ENCODE data around the gene PIEZO2.

PIEZO2 gene

DNA sequence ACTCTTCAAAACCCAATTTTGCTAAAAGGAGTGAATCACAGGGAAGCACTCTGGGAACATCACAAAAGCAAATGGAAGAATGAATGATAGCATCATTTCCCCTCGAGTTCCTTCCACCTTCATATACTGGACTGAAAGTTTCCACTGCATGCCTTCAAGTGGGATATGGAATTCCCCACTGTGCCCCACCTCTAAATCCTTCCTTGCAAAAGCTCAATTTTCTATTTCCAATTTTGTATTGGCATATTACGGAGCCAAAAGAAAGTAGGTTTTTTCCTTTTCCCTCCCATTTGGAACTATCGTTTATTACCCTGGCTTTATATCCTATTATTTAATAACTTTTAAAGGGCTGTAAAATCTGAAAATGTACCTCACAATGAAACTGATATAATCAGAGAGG lies 149.3 kb downstream of the PIEZO2 start:
- TF ChIP-seq, protein P1, sequence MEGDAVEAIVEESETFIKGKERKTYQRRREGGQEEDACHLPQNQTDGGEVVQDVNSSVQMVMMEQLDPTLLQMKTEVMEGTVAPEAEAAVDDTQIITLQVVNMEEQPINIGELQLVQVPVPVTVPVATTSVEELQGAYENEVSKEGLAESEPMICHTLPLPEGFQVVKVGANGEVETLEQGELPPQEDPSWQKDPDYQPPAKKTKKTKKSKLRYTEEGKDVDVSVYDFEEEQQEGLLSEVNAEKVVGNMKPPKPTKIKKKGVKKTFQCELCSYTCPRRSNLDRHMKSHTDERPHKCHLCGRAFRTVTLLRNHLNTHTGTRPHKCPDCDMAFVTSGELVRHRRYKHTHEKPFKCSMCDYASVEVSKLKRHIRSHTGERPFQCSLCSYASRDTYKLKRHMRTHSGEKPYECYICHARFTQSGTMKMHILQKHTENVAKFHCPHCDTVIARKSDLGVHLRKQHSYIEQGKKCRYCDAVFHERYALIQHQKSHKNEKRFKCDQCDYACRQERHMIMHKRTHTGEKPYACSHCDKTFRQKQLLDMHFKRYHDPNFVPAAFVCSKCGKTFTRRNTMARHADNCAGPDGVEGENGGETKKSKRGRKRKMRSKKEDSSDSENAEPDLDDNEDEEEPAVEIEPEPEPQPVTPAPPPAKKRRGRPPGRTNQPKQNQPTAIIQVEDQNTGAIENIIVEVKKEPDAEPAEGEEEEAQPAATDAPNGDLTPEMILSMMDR (IDR thresholded peaks at IDR 0.05; ENCODE audit: insufficient read depth, low read length, poor library complexity, severe bottlenecking), result no peak
- TF ChIP-seq EZH2phosphoT487 (conservative IDR thresholded peaks at IDR 0.05; ENCODE audit: low read length), result no peak
- no peak overlapping the region for H3K9ac ChIP-seq (ENCODE audit: low read length)
- no peak overlapping the region for H2AFZ ChIP-seq (ENCODE audit: low read depth, low read length, severe bottlenecking)
- H3K4me2 ChIP-seq (ENCODE audit: low read depth, low read length, poor library complexity, severe bottlenecking), result no peak overlapping the region
- no peaks in the 10 kb centered on the region for H3K27me3 ChIP-seq (ENCODE audit: low read length)
- no peaks in the 10 kb centered on the region for H3K9me2 ChIP-seq (replicated peaks; ENCODE audit: insufficient read depth, low read length)
- no peaks in the 10 kb centered on the region for H3K79me2 ChIP-seq (ENCODE audit: insufficient read depth, low read length)
- H3K4me3 ChIP-seq (ENCODE audit: insufficient read depth, low read length, poor library complexity, severe bottlenecking), result no peak overlapping the region
- H3F3A ChIP-seq (ENCODE audit: insufficient read depth), result no peaks in the 10 kb centered on the region
- H3K27ac ChIP-seq (ENCODE audit: low read depth, low read length), result no peak overlapping the region
- H4K20me1 ChIP-seq (ENCODE audit: low read depth, low read length), result no peaks in the 10 kb centered on the region
- no peaks in the 10 kb centered on the region for H3K36me3 ChIP-seq (ENCODE audit: low read length)
- no peaks in the 10 kb centered on the region for H3K9me3 ChIP-seq (ENCODE audit: insufficient read depth, low read length)

DNA sequence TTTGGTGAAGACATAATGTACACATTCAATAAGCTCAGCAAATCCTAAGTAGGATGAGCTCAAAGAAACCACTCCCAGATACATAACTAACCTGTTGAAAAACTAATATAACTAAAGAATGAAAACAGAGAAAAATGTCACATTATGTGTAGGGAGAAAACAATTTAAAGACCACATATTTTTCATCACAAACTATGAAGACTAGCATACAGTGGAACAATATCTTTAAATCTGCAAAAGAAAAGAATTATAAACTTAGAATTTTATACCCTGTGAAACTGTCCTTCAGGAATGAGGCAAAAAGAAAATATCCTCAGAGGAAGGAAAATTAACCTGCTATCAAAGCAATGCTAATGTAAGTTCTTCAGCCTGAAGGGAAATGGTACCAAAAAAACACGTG lies 151.5 kb downstream of the PIEZO2 start:
- no peak for TF ChIP-seq EZH2phosphoT487 (conservative IDR thresholded peaks at IDR 0.05; ENCODE audit: low read length)
- TF ChIP-seq, protein P1 (IDR thresholded peaks at IDR 0.05; ENCODE audit: insufficient read depth, low read length, poor library complexity, severe bottlenecking), result no peak
- Histone ChIP-seq H3K4me3 (ENCODE audit: insufficient read depth, low read length, poor library complexity, severe bottlenecking) (no peak overlapping the region), H3K4me2 (ENCODE audit: low read depth, low read length, poor library complexity, severe bottlenecking) (no peak overlapping the region), H3K36me3 (ENCODE audit: low read length) (no peaks in the 10 kb centered on the region), H2AFZ (ENCODE audit: low read depth, low read length, severe bottlenecking) (no peak overlapping the region), H3K27ac (ENCODE audit: low read depth, low read length) (no peak overlapping the region), H3K9me2 (replicated peaks; ENCODE audit: insufficient read depth, low read length) (no peaks in the 10 kb centered on the region), H3K9ac (ENCODE audit: low read length) (no peak overlapping the region), H3K9me3 (ENCODE audit: insufficient read depth, low read length) (no peaks in the 10 kb centered on the region), H3K79me2 (ENCODE audit: insufficient read depth, low read length) (no peaks in the 10 kb centered on the region), H3F3A (ENCODE audit: insufficient read depth) (no peaks in the 10 kb centered on the region), H4K20me1 (ENCODE audit: low read depth, low read length) (no peaks in the 10 kb centered on the region), H3K27me3 (ENCODE audit: low read length) (no peaks in the 10 kb centered on the region)

DNA sequence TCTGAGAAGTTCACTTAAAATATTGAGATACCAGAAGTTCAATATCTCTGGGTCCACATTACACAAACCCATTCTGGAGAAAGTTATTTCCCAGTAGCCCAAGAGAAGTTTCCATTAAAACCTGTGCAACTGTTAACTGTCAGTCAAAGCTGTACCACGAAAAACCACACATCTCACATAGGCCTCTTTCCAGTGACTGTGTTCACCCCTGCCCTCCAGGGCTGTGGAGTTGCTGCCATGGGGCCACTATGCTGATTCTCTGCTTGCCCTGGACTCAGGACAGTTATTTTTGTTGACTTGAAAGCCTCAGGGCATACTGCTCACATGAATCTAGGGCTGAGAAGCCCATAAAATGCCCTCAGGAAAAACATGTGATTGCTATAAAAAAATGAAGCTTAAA lies 153.8 kb downstream of the PIEZO2 start:
- no peak overlapping the region for H3K4me3 ChIP-seq (ENCODE audit: insufficient read depth, low read length, poor library complexity, severe bottlenecking)
- no peak overlapping the region for H2AFZ ChIP-seq (ENCODE audit: low read depth, low read length, severe bottlenecking)
- no peak overlapping the region for H3K4me2 ChIP-seq (ENCODE audit: low read depth, low read length, poor library complexity, severe bottlenecking)
- H3F3A ChIP-seq (ENCODE audit: insufficient read depth), result no peaks in the 10 kb centered on the region
- H3K79me2 ChIP-seq (ENCODE audit: insufficient read depth, low read length), result no peaks in the 10 kb centered on the region
- H3K27me3 ChIP-seq (ENCODE audit: low read length), result no peaks in the 10 kb centered on the region
- no peaks in the 10 kb centered on the region for H3K9me3 ChIP-seq (ENCODE audit: insufficient read depth, low read length)
- H3K36me3 ChIP-seq (ENCODE audit: low read length), result no peaks in the 10 kb centered on the region
- no peak overlapping the region for H3K27ac ChIP-seq (ENCODE audit: low read depth, low read length)
- no peak overlapping the region for H3K9ac ChIP-seq (ENCODE audit: low read length)
- H3K9me2 ChIP-seq (replicated peaks; ENCODE audit: insufficient read depth, low read length), result no peaks in the 10 kb centered on the region
- H4K20me1 ChIP-seq (ENCODE audit: low read depth, low read length), result no peaks in the 10 kb centered on the region
- no peak for TF ChIP-seq EZH2phosphoT487 (conservative IDR thresholded peaks at IDR 0.05; ENCODE audit: low read length)
- TF ChIP-seq, protein P1 (IDR thresholded peaks at IDR 0.05; ENCODE audit: insufficient read depth, low read length, poor library complexity, severe bottlenecking), result no peak

All from SU-DHL-6 (cell line).